ENCODE results near the gene SEMA4D. TPM values are rescaled to one million over a fixed set of nuclear protein-coding genes. Genes with fewer than 3 reads are reported as not detected.

Gene SEMA4D
- total RNA-seq, 4 donors from 2014 or later, result 1.5 to 27.8 (median 11.6) TPM

GRCh38 chr9:89448821-89449220, 49.1 kb downstream of the SEMA4D start:
- Histone ChIP-seq H3K4me1 (no peaks in the 10 kb centered on the region), H3K36me3 (no peaks in the 10 kb centered on the region), H3K27ac (no peak overlapping the region), H3K27me3 (no peaks in the 10 kb centered on the region), H3K9me3 (no peaks in the 10 kb centered on the region), H3K4me3 (no peak overlapping the region)
- intact Hi-C loops (cut with DNase I; ENCODE audit: low total_unique reads), result no loop called here
- TF ChIP-seq POLR2A (IDR thresholded peaks at IDR 0.05), result no peak
- no peak for TF ChIP-seq CTCF (IDR thresholded peaks at IDR 0.05)
- no peak for DNase-seq

- H3K9me3 ChIP-seq, result no peaks in the 10 kb centered on the region
- no peak overlapping the region for H3K27ac ChIP-seq
- no peaks in the 10 kb centered on the region for H3K36me3 ChIP-seq
- no peak for TF ChIP-seq CTCF (IDR thresholded peaks at IDR 0.05)
- H3K4me1 ChIP-seq, result no peaks in the 10 kb centered on the region
- DNase-seq, result no peak
- H3K4me3 ChIP-seq, result no peak overlapping the region
- intact Hi-C loops (cut with DNase I; ENCODE audit: low total_unique reads), result no loop called here
- no peaks in the 10 kb centered on the region for H3K27me3 ChIP-seq
Observed at GRCh38 chr9:89448381-89448780, 49.5 kb downstream of the SEMA4D start.

GRCh38 chr9:89447416-89447815, 50.5 kb downstream of the SEMA4D start:
- Histone ChIP-seq H3K36me3 (no peaks in the 10 kb centered on the region), H3K4me1 (no peaks in the 10 kb centered on the region), H3K9me3 (no peaks in the 10 kb centered on the region), H3K27ac (no peak overlapping the region), H3K4me3 (no peak overlapping the region), H3K27me3 (no peaks in the 10 kb centered on the region)
- TF ChIP-seq POLR2A (IDR thresholded peaks at IDR 0.05), result no peak
- TF ChIP-seq CTCF (IDR thresholded peaks at IDR 0.05), result no peak
- no peak for DNase-seq
- intact Hi-C loops (cut with DNase I; ENCODE audit: low total_unique reads), result no loop called here

- TF ChIP-seq POLR2A (IDR thresholded peaks at IDR 0.05) (no peak), CTCF (IDR thresholded peaks at IDR 0.05) (no peak)
- no peak for DNase-seq
- Histone ChIP-seq H3K4me1 (no peaks in the 10 kb centered on the region), H3K9me3 (no peaks in the 10 kb centered on the region), H3K36me3 (no peaks in the 10 kb centered on the region), H3K27ac (no peak overlapping the region), H3K27me3 (no peaks in the 10 kb centered on the region), H3K4me3 (no peak overlapping the region)
- intact Hi-C loops (cut with DNase I; ENCODE audit: low total_unique reads), result no loop called here
Observed at GRCh38 chr9:89446961-89447310, 51.0 kb downstream of the SEMA4D start.

- H3K9me3 ChIP-seq, result no peaks in the 10 kb centered on the region
- intact Hi-C loops (cut with DNase I; ENCODE audit: low total_unique reads), result no loop called here
- no peak overlapping the region for H3K27ac ChIP-seq
- no peaks in the 10 kb centered on the region for H3K4me1 ChIP-seq
- no peaks in the 10 kb centered on the region for H3K27me3 ChIP-seq
- DNase-seq, result no peak
- no peaks in the 10 kb centered on the region for H3K36me3 ChIP-seq
- no peak for TF ChIP-seq POLR2A (IDR thresholded peaks at IDR 0.05)
- TF ChIP-seq CTCF (IDR thresholded peaks at IDR 0.05), result no peak
- no peak overlapping the region for H3K4me3 ChIP-seq
Observed at GRCh38 chr9:89446261-89446960, 51.5 kb downstream of the SEMA4D start.

Data from uterus (tissue), 4 donors.